Testis (tissue), 3 donors: ENCODE data around the gene WDR74. TPM values are rescaled to one million over a fixed set of nuclear protein-coding genes. Genes with fewer than 3 reads are reported as not detected.

ENCODE experiments used
- DNase-seq: peaks from one replicate; pipeline ENCODE4 v3.0.0-alpha.2; 2019
- H3K27ac ChIP-seq, 2 donors: fragments of 200-600 bp; sonication (generic); one replicate each; pipeline ENCODE4 v1.5.1; 2019
- H3K27me3 ChIP-seq: fragments of 200-600 bp; sonication (generic); one replicate; pipeline ENCODE4 v1.5.1; 2019
- H3K36me3 ChIP-seq: fragments of 200-600 bp; sonication (generic); one replicate; pipeline ENCODE4 v1.5.1; 2017; ENCODE audit warnings: low read depth; ENCODE audit errors: missing control alignments
- H3K4me1 ChIP-seq: fragments of 200-600 bp; sonication (generic); one replicate; pipeline ENCODE4 v1.5.1; 2019
- H3K4me3 ChIP-seq, 2 donors: fragments of 200-600 bp; sonication (generic); one replicate each; pipeline ENCODE4 v1.5.1; 2017 to 2019
- H3K9me3 ChIP-seq: fragments of 200-600 bp; sonication (generic); one replicate; pipeline ENCODE4 v1.5.1; 2017
- CTCF ChIP-seq, 3 experiments: fragments of 450-650 bp in 2 of 3; fragments of 200-600 bp in 1 of 3; sonication (generic) in 1 of 3; IDR thresholded peaks; one replicate each; pipeline ENCODE4 v1.5.1; 2016 to 2019; ENCODE audit warnings: antibody characterized with exemption in 3 of 3, mild to moderate bottlenecking in 2 of 3, moderate library complexity in 1 of 3
- POLR2A ChIP-seq: fragments of 450-650 bp; IDR thresholded peaks from one replicate; pipeline ENCODE4 v1.6.1; 2017; ENCODE audit warnings: antibody characterized with exemption, mild to moderate bottlenecking, moderate library complexity
- WGBS, 2 donors: methylation state at CpG; one replicate each; pipeline ENCODE4 v1.1.5; 2018; 5-methylcytosine and 5-hydroxymethylcytosine counted together
- intact Hi-C: fragments of 100-400 bp; cut with DNase I; formaldehyde crosslinking; loops from one replicate; pipeline ENCODE4 v1.15.1; 2023; ENCODE audit warnings: low total_unique reads
- polyA plus RNA-seq: library from polyadenylated mRNA; stranded (reverse); fragments of 350-450 nt; fragmentation: Illumina TruSeq; extraction: RNeasy Lipid Tissue Mini Kit (QIAGEN cat#74804); gene quantifications from one replicate; pipeline ENCODE4 v1.2.3, GENCODE V29; 2014; ENCODE audit warnings: low read depth, low replicate concordance; ENCODE audit not compliant: insufficient read depth
- total RNA-seq, 2 donors: library from RNA; depleted of rRNA; stranded (reverse); fragments of >200 nt; gene quantifications; one replicate each; pipeline ENCODE4 v1.2.3, GENCODE V29; 2016

The WDR74 gene
- total and polyA plus RNA-seq, 3 donors from 2014 or later = 33.4 to 46.7 (median 39.0) TPM

- peak within 1 kb of the TSS; percentile 94 to 100 for H3K4me3 ChIP-seq
- H3K36me3 ChIP-seq = no peaks in the 10 kb centered on the region
- no peaks in the 10 kb centered on the region for H3K9me3 ChIP-seq
- H3K27ac ChIP-seq = peak within 1 kb of the TSS; percentile 95 to 97
- no peaks in the 10 kb centered on the region for H3K27me3 ChIP-seq
- intact Hi-C loops = no loop called here
- DNase-seq = peak; percentile 93
- TF ChIP-seq CTCF (IDR thresholded peaks at IDR 0.05) = peak; percentile 32 to 71 (median 70)
- TF ChIP-seq POLR2A = peak; percentile 96
- peaks cover 23% of the 10 kb centered on the region for H3K4me1 ChIP-seq
- WGBS, 2 donors = 0% methylated on average over 12 to 51 of the region's 69 CpGs
Observed at GRCh38 chr11:62880803-62881578, 41.6 kb upstream of the WDR74 start, which contains the start of gene SLC3A2. SLC3A2 (plus strand) TSS chr11:62880896; CDS start chr11:62881024, 128 bp downstream.

DNA sequence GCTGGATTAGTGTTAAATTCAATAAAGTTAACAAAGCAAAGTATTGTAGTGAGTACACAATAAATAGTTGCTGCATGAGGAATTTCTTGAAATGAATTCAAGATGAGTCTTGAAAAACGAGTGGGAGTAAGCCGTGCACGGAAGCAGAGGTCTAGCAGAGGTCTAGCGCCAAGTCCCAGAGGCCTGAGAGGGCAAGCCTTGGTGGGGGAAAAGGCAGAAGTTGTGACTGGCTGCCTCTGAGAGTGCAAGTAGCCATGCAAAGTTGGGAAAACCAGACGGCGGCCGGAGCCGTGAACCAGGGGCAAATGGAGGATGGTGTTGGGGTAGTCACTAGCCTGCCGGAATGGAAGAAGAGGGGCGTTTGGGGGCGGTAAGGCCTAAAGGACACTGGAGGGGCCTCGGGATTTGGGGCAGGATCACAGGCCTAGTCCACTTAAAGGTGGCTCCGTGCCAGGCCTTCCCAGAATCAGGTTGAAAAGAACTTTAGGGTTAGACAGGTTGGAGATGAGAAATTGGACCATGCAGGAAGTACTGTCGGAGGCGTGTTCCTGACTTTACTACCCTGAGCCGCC is 40.9 kb upstream of the WDR74 start:
- intact Hi-C loops = no loop called here
- Histone ChIP-seq H3K27me3 (no peaks in the 10 kb centered on the region), H3K27ac (peak overlapping the region; percentile 95 to 97), H3K4me3 (peak overlapping the region; percentile 94 to 100), H3K4me1 (peaks cover 23% of the 10 kb centered on the region), H3K9me3 (no peaks in the 10 kb centered on the region), H3K36me3 (no peaks in the 10 kb centered on the region)
- WGBS, 2 donors = 1% methylated on average over 13 to 16 of the region's 16 CpGs
- peak; percentile 72 for DNase-seq
- TF ChIP-seq CTCF (IDR thresholded peaks at IDR 0.05) = no peak

DNA sequence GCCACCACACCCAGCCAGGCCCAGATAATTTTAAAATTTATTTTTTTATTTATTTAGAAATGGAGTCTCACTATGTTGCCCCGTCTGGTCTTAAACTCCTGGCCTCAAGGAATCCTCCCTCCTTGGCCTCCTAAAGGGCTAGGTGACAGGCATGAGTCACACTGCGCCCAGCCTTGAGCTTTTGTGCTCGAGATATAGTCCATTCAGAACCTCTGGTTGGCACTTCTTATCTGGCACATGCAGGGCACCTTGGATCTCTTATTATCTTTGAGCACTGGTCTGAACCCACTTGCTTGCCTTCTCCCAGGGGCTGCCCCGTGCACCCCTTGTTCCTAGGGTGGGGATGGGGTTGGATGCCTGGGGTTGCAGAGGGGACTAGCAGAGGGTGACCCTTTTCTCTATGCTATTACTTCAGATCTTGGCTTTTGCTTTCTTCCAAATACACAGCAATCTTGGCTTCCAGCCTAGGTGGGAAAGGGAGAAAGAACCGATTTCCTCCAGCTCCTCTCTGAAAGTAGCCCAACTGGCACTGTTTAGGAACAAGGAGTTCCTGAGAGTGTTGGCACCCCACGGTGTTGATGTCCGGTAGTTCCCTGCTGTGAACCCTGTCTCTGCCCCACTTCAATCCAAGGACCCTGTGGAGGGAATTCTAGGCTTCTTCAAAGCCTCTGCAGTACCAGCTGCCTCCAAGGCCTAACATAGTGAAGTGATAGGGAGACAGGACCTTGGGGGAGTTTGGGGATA is 40.0 kb upstream of the WDR74 start:
- H3K27me3 ChIP-seq = no peaks in the 10 kb centered on the region
- H3K4me1 ChIP-seq = peaks cover 23% of the 10 kb centered on the region
- 39 to 42% methylated on average over 7 of the region's 7 CpGs for WGBS, 2 donors
- DNase-seq = peak; percentile 53
- H3K36me3 ChIP-seq = no peaks in the 10 kb centered on the region
- TF ChIP-seq POLR2A (no peak), CTCF (IDR thresholded peaks at IDR 0.05) (no peak)
- peak overlapping the region; percentile 95 to 97 for H3K27ac ChIP-seq
- H3K9me3 ChIP-seq = no peaks in the 10 kb centered on the region
- H3K4me3 ChIP-seq = no peak overlapping the region
- intact Hi-C loops = no loop called here

DNA sequence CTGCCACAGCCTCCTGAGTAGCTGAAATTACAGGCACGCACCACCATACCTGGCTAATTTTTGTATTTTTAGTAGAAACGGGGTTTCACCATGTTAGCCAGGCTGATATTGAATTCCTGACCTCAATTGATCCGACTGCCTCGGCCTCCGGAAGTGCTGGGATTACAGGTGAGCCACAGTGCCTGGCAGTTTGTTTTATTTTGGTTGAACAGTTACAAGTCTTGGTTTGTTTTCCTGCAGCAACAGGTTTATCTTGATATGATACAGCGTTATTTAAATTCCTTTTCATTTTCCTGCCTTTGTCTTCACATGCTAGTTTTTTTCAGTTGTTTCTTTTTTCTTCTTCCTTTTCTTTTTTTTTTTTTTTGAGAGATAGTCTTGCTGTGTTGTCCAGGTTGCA is 37.3 kb upstream of the WDR74 start:
- Histone ChIP-seq H3K27ac (no peak overlapping the region), H3K4me1 (peaks cover 11% of the 10 kb centered on the region), H3K27me3 (no peaks in the 10 kb centered on the region), H3K9me3 (no peaks in the 10 kb centered on the region), H3K36me3 (no peaks in the 10 kb centered on the region), H3K4me3 (no peak overlapping the region)
- no peak for DNase-seq
- intact Hi-C loops = no loop called here
- 93 to 94% methylated on average over 6 of the region's 6 CpGs for WGBS, 2 donors
- TF ChIP-seq POLR2A = no peak
- TF ChIP-seq CTCF (IDR thresholded peaks at IDR 0.05) = no peak
